Right lobe of liver (tissue), 4 donors: ENCODE results near the gene ZNF830.

ENCODE experiments used
- CTCF ChIP-seq, 4 donors: fragments of 200-600 bp in 3 of 4; fragments of 450-650 bp in 1 of 4; IDR thresholded peaks; one replicate each; pipeline versions ENCODE4 v1.5.1 to v1.8.0; 2016 to 2022; ENCODE audit warnings: antibody characterized with exemption in 4 of 4, mild to moderate bottlenecking in 2 of 4
- POLR2A ChIP-seq: fragments of 450-650 bp; IDR thresholded peaks from one replicate; pipeline ENCODE4 v1.6.1; 2017; ENCODE audit warnings: antibody characterized with exemption, mild to moderate bottlenecking
- donor health status: DM: no; HTN: no; CAD: no.
- donor health status: DM: no; HTN: no; CAD: no.
- donor health status: DM: no; HTN: yes; CAD: no.

DNA sequence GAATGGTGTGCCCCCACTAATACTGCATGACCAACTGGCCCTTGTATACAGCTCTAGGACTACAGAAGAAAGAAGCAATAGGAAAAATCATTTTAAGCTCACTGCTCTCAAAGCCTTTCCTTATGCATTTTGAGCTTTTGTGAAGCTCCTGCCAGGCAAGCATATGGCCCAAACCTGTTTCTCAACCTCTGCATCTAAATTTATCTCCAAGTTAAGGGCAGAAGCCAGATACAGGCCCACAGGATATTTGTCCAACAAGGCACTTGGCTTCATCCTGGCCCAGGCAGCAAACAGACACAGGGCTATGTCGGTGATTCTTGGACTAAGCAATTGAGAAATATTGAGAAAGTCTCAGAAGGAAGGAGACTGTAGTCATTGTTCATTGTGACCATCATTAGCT lies 44.0 kb upstream of the ZNF830 start:
- TF ChIP-seq CTCF (IDR thresholded peaks at IDR 0.05) (no peak), POLR2A (no peak)
